NCI-H1417 treated with DMSO at 0.1 percent for 48 hours (cell line): ENCODE measurements around the gene MEG3.

ENCODE experiments used
- DNase-seq: peaks from one replicate; lab custom pipeline; 2025; lab: John Stamatoyannopoulos, UW

MEG3 gene

DNA sequence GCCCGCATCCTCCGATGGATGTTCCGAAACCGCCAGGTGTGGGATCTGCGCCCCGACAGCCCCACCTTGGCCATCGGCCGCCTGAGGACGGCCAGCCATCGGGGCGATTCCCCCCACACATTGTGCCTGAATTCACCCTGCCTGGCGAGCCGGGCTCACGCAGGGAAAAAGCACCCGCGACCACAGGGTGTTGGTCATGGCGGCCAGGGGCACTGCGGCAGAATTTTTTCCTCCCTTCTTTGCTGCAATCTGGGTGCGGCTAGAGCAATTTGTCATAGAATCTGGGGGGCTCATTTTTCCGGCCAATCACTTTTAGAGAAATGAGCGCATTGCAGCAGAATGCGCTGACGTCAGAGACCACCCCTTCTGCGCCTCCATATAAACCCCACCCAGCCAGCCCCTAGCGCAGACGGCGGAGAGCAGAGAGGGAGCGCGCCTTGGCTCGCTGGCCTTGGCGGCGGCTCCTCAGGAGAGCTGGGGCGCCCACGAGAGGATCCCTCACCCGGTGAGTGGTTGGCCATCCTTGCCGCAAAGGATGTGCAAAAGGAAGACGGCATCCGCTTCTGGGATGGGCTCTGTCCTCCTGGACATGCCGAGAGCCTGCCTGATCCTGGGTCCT is at the start of gene MEG3:
TSS of gene MEG3 (plus strand) at position 406 of the 619 bp plus-strand sequence.
- no peak for DNase-seq

DNA sequence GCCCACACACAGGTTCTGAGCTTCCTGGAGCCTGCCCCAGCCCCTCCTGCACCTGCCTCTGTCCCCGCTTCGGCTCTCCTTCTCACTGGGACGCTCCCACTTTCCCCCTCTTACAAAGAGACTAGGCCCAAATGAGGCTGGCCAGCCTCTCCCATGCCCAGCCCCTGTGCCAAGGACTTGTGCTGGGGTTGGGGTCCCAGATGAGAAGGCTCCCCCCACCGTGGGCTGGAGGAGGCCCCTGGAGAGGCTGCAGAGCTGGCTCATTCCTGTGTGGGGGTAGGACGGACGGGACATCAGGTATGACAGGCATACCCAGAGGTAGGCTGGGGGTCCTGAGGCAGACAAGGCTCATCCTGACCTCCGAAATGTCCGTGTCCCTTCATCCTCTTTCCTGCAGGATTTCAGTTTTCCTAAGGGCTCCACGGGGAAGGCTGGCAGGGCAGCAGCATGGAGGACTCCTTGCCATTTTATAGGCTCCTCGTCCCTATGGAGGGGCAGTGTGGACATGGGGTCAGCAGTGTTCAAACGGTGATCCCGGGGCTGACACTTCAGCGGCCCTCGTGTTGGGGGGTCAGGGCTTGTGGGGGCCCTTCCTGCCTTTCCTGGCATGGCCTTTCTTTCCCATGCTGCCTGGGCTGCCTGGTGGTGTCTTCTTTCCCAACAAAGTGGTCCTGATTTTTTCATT is 49.1 kb upstream of the MEG3 start:
- DNase-seq: no peak

DNA sequence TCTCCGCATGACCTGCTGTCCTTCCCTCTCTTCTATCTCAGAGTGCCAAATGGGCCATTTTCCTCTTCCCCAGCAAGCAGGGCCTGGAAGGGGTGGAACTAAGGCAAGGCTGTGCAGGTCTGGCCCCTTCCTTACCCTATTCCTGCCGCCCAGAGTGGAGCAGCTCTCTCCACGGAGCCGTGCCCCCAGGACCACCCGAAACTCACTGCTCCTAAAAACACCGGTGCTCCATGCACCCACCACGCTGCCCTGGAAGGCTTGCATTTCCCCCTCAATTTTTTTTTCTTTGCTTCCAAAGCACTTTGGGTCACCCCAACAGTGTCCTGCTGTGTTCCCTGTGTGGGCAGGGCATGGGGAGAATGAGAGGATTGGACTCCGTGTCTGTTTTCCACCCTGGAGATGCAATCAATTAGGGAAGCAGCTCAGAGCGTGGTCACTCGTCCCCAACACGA is 48.5 kb upstream of the MEG3 start:
- no peak for DNase-seq

DNA sequence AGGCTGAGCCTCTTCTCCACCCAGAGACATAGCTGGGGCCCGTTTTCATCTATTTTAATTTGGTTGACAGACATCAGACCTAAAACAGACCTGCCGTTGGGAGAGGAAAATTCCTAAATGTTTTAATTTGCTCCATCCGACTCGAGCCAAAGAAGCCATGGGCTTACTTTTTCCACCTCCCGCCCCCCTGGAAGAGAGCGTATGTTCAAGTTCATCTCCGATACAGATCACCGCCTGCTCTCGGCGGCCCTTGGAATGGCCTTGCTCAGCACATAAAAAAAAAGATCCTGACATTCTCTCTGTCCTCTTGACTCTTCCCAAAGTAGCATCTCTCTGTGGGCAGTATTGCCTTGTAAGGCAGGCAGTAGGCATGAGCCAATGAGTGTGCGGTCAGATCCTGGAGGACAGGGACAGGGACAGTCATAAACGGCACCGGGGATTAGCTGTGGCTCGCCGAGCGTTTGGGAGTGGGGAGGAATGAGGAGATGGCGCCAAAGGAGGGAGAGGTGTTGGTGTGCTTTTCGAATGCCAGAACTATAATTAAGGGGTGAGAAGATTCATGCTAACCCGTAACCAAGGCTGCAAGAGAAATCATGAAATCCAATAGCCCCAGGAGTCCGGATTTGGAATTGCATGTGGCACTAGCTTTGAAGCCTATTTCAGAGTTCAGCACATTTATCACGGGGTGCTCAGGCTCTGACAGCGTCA is 47.9 kb upstream of the MEG3 start:
- DNase-seq: no peak

DNA sequence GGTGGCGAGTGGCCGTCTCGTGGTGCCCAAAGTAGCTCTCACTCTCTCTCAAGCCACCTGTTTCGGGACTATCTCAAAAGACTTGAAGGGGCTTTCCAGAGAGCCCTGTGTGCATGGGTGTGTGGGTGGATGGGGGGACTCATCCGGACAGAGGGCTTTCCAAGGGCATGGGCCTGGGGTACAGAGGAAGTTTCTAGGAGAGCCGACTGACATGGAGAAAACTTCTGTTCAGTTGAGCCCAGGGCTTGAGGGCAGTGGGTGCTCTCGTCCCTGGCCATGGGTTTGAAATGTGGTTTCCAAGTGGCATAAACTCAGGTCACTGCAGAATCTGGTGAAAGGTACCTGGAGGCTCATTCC is 47.4 kb upstream of the MEG3 start:
- no peak for DNase-seq

DNA sequence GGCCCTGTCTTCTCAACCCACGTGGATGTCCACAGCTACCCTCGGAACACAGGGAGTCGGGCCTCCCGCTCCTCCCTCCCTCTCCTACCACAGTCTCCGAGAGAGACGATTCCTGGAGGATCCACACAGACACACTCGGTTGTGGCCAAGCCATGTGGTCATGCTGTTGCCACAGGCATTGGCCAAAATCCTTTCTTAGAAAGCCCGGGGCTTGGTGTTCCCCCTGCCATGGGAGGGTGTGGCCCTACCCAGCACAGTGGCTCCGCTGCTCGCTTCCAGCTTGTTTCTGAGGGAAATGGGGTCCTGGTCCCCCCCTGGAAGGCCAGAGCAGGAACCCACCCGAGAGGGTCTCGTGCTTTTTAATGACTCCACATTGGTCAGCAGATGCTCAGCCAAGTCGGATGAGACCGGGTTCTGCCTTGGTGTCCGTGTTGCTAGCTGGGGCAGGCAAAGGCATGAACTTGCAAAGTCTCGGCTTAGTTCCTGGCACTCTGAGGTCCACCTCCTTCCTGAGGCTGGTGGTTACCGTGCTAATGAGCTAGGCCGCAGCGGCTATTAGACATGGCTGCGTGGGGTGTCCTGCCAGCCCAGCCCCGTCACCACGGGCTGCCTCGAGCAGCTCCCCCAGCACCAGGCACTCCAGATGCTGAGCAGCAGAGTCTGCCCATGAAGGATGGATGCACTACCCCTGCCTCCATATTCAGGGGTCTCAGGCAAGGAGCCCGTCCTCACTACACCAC is 46.8 kb upstream of the MEG3 start:
- no peak for DNase-seq

DNA sequence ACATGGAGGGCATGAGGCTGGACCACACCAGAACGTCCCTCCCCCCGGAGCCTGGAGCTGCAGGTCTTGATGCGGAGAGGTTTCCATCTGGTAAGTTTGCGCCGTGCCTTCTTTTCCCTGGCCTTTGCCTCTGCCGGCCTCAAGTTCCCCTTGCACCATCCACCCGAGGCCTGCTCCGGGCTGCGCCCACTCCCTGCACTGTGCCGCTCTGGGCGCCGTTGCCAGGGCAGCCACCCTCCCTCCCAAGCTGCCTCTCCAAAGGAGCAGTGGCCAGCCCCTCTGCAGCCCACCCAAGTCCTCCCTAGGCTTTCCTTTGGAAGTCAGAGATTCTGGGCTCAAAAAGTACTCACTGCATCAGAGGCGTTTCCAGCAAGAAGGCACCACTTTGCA is 46.2 kb upstream of the MEG3 start:
- no peak for DNase-seq

DNA sequence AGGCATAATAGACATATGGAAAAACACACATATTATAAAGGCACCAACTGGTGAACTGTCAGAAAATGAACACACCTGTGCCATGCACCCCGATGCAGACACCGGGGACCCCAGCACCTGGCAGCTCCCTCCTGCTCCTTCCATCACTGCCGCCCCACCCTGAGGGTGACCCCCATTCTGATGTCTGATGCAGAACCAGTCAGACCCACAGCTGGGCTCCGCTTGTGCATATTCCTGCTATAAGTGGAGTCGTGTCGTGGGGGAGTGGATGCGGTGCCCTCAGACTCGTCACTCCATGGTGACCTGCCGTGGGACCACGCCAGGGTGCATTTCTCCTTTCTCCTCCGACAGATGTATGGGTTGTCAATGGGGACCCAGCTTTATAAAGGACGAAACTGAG is 45.7 kb upstream of the MEG3 start:
- no peak for DNase-seq

DNA sequence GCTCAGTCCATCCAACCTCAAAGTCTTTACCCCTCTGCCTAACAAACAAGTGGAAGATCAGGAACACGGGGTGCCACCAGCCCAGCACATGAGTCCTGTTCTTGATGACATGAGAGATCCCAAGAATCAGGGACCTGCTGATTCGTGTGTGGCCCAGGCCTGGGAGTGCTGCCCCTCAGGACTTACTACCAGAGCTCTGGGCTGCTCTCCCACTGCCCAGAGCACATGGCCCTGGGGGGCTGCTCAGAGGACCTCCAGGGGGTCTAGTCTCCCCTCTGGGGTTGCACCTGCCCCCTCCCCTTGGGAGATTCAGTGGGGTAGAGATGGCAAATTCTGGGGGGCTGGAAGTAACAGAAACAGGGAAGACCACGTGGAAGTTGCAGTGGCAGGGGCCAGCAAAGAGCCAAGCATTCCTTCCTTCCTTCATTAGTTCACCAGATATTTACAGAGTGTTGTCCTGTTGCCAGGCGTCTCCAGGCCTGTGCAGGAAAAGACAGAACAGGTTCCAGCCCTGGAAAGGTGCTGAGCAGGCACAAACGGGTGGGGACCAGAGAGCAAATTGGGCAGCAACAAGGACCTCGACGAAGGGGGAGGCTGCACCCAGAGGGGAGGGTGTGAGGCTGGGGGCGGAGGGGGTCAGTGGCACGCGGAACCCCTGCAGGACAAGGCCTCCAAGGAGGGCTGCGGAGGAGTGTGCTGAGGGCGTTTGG is 45.1 kb upstream of the MEG3 start:
- no peak for DNase-seq

DNA sequence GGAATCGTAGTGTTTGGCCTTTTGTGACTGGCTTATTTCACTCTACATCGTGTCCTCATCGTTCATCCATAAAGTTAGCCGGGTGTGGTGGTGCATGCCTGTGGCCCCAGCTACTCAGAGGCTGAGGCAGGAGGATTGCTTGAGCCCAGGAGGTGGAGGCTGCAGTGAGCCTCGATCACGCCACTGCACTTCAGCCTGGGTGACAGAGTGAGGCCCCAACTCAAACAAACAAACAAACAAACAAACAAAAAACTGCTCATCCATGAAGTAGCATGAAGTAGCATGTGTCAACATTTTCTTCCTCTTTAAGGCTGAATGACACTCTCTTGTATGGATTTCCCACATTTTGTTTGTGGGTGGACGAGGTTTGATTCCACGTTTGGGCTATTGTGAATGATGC is 44.0 kb upstream of the MEG3 start:
- no peak for DNase-seq

DNA sequence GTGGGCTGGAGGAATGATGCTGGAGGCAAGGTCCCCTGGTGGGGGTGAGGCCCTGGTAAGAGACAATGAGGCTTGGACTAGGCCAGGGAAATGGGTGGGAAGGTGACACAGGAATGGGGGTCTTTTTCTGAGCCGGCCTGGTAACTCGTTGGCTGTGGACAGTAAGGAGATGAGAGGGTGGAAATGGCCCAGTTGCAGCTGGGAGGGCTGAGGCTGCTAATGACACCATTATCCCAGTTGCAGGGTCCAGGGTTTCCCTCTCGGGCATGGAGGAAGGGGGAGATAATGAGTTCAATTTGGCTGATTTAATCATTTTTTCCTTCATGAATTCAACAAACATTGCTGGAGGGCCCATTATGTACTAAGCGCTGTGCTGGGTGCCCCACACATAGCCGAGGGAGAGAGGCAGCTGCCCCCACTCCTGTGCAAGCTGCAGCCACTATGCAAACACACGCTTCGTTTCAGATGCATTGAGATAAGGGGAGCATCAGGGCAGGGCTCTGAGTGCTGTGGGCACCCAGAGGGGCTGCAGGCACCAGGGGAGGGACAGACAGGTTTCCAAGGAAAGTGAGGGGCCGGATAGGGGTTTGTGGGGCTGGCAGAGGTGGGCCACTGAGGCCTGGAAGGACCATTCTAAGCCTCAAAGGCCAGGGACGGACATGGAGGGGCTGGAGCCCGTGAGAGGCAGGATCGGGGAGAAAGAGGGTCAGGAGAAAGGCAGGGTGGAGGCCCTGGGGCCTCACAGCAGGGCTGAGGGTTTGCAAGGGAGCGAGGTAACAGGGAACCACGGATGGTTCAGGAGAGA is 43.2 kb upstream of the MEG3 start:
- DNase-seq: peak; percentile 13

DNA sequence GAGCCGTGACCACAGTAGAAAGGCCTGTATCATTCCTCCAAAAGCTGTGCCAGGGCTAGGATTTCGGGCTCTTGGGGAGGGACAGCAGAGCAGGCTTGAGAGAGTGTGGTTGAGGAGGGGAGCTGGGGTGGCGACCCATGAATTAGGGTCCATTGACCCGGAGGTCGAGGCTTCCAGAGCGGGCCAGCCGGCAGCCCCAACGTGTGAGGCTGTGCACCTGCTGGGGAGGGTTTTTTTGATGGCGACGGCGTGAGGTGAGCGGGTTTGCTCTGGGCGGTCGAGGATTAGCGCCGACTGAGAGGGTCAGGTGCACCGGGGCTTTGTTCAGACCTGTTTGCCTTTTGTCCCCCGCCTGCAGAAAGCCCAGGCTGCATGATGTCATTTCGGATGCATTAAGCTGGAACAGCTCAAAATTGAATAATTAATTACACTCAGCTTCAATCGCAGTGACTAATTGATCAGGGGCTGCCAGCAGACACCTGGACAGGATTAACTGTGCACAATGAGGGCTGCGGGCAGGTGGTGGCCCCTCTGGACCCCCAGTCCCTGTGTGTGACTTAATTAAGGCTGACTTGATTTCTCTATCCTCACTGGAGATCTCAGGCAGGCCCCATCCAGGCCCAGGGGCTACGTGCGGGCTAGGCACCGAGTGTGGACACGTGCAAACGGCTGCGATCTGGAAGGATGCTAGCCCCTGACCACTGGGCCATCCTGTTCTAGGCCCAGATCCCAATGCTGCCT is 42.1 kb upstream of the MEG3 start:
- peak; percentile 86 for DNase-seq

DNA sequence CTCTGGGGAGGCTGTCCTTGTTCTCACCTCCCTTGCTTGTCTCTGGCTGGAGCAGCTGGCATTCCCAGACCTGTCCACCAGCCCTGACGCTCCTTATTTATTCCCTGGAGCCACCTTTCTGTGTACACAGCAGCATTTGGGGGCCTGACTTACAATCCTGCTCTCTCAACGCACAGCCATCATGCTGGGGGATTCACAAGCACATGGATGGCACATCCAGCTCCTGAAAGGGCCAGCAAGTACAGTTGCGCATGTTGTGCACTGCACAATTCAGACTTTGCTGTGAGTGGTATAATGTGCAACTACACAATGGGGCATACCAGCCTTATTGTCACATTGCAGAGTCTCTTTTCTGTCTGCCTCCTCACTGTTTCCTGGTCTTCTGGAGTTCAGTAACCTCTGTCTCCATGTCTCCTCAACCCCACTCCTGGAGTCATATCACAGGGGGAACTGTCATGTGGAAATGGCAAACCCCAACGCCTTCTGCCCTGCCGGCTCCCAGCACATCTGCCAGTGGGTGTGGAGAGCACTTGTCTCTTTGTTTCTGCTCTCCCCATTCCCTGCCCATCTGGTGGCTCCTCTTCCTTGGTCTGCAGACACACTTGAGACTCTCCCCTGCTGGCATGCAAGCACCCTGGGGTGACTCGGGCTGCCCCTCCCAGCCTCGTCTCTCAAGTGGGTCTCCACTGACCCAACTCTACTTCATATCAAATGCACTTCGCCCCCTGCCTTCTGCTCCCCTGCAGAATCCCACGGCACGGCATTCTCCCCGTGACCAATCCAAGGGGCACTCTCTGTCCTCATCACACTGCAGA is 41.2 kb upstream of the MEG3 start:
- DNase-seq: peak; percentile 29

DNA sequence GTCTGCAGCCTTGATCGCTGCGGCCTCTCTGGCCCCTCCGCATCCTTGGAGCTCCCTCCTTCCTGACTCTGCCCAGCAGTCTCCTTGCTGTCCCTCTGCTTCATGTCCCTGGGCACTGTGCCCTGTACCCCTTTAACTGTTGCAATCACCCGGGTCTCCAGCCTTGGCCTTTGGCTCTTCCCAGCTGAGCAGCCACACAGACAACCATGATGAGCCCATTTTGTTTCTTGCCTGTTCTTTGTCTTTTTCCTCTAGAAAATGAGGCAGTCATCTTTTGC is 40.6 kb upstream of the MEG3 start:
- no peak for DNase-seq

DNA sequence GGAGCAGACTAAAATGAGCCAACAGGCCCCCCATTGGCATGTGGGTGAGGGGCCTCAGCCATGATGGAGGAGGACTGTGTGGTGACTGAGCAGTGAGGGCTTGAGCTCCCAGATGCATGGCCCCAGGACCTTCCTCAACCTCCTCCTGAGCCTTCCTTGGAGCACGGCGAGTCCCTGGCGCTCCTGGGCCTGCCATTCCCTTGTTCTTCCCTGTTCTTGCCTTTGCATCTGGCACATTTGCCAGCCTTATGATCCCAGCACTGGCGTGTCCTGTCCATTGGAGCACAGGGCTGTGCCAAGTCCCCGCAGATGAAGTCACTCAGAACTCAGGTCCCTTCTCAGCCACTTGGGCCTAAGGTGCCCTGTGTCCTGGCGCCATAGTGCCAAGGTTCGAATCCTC is 40.3 kb upstream of the MEG3 start:
- no peak for DNase-seq

DNA sequence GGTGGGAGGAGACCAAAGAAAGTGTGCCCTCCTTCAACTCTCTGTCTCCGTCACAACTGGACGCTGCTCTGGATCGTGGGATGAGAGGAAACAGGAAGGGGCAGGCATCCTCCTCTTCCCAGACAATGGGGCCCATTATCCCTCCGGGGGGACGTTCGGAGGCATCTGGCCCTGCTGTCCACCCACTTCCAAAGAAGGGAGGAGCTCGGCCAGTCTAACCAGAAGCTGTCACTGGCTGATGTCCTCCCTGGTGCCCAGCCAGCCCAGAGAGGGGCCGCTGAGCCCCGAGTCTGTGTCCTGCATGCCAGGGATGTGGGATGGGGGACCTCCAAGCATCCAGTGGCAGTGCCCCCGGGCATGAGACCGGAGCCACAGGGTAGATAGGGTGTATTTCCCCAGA is 39.8 kb upstream of the MEG3 start:
- DNase-seq: no peak

DNA sequence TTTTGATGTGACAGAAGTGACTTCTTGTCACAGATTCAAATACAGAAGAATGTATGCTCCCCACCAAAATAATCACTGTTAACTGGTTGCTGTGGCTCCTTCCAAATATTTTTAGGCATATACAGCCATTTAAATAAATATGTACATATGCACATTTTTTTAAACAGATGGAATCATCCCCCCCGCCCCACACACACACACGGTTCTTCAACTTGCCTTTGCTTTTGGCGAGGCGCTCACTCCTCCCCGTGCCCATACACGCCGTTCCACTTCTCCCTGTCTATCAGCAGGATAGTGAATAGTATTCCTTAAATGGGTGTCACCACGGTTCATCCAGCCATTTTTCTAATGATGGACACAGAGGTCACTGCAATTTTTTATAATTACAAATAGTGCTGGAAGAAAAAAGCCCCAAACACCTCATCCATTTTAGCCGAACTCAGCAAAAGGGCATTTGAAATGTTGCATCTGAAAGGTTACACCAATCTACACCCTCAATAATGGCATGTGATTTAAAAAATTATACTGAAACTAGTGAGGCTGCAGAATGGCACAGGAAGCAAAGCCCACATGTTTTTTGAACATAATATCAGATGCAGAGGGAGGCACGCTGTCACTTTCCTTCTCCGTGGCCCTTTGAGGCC is 39.2 kb upstream of the MEG3 start:
- no peak for DNase-seq

DNA sequence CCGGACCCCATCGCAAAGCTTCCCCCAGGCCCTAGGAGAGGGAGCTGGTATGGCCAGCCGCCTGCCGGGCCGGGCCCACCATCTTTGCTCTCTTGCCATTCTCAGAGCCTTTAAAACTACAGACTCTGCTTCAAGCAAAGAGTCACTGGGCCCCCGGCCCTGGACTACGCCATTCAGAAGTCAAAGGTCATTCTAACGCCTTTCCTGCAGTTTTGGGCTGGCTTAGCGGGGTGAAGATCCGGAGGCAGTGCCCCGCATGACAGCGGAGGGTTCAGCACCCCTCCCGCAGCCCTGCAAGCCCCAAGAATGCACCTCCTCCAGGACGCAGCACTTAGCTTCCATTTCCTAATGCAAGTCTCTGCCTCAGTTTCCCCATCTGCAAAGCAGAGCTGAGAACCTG is 38.3 kb upstream of the MEG3 start:
- DNase-seq: no peak

DNA sequence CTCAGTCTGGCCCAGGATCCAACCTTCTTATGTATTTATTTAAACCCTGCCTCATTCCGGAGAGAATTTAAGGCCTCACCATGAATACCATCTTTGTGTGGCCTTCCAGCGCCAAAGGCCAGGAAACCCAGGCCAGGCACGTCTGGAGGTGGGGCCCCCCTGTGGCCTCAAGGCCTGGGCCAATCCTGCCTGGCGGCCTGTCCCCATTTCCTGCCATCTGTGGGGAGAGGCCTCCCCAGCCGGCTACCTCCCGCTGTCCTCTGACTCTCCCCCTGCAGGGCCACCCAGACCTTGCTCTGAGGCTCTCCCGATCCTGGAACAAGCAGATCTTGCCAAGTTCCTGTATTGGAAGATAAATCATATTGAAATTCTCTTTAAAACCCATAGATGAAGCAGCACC is 37.4 kb upstream of the MEG3 start:
- no peak for DNase-seq

DNA sequence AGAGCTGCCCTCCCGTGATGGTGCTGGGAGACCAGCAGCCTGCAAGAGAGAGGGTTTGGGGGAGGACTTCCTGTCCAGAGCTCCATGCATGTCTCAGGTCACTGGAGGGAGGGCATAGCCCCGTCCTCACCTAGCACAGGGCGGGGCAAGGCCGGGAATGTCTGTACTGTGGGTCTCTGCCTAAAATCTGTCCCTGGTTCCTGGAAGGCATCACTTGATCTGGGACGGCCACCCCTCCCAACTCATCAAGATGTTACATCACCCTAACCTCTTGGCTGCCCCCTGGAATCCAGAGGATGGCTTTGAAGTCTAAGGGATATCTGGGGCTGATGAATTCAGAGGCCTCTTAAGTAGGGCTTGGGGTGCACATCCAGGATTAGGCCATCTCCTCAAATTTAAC is 37.0 kb upstream of the MEG3 start:
- no peak for DNase-seq
